ENCODE results near the gene FBXO48. TPM values are rescaled to one million over a fixed set of nuclear protein-coding genes. Genes with fewer than 3 reads are reported as not detected.

FBXO48 gene
- total RNA-seq, 4 donors from 2014 or later: 0.60 to 2.0 (median 1.2) TPM

DNA sequence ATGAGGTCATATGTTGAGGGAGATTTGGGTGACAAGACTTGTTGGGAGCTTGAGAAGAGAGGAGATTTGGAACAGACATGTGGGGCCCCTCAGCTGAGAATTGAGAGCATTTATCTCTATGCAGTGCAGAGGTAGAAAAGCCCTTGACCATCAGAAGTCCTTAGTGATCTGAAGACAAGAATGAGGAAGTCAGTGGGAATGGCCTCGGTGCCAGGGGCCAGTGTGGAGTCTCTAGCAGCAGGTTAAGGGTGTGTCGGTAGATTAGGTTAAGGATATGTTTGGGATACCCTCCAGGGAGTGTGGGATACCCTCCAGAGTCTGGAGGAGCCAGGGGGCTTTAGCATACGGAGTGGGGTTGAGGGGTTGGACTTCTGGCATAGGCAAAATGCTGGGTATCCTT lies 41.6 kb downstream of the FBXO48 start:
- Histone ChIP-seq H3K27ac (no peak overlapping the region), H3K4me1 (peaks cover 0 to 19% (median 13%) of the 10 kb centered on the region in 4 donors), H3K27me3 (no peaks in the 10 kb centered on the region), H3K9me3 (no peaks in the 10 kb centered on the region), H3K36me3 (no peaks in the 10 kb centered on the region), H3K4me3 (no peak overlapping the region)
- 78 to 80% methylated on average over 3 of the region's 3 CpGs for WGBS, 2 donors
- no peak for DNase-seq (ENCODE audit: low spot score in 2 of 2)
- TF ChIP-seq, protein P1, sequence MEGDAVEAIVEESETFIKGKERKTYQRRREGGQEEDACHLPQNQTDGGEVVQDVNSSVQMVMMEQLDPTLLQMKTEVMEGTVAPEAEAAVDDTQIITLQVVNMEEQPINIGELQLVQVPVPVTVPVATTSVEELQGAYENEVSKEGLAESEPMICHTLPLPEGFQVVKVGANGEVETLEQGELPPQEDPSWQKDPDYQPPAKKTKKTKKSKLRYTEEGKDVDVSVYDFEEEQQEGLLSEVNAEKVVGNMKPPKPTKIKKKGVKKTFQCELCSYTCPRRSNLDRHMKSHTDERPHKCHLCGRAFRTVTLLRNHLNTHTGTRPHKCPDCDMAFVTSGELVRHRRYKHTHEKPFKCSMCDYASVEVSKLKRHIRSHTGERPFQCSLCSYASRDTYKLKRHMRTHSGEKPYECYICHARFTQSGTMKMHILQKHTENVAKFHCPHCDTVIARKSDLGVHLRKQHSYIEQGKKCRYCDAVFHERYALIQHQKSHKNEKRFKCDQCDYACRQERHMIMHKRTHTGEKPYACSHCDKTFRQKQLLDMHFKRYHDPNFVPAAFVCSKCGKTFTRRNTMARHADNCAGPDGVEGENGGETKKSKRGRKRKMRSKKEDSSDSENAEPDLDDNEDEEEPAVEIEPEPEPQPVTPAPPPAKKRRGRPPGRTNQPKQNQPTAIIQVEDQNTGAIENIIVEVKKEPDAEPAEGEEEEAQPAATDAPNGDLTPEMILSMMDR (IDR thresholded peaks at IDR 0.05): no peak
- TF ChIP-seq EP300 (IDR thresholded peaks at IDR 0.05) (no peak), POLR2A (IDR thresholded peaks at IDR 0.05) (no peak)

DNA sequence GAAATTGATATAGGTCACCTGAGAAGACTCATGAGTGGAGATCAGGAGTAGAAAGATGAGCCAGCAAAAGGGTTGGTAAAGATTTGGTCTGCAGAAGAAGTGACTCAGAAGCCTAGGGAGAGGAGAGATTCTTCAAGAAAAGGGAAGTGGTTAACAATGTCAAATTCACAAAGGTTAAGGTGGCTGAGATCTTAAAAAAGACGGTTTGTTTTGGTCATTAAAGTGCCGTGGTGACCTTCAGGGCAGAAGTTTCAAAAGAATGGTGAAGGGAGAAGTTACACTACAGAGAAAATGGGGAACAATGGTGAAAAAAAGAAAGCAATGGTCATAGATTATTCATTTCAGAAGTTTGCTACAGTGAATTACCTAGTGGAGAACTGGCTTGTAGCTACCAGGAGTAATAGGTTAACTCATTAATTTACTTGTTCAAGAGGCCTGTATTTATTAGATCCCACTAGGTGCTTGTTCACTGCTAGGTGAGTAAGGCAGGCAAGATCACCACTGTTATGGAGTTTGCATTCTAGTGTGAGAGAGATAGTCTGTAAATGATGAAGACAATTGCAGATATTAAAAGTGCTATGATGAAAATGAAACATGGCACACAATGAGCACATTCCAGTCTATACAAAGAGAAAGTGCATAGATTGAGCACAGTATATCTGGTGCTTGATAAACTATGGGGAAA lies 43.0 kb downstream of the FBXO48 start:
- TF ChIP-seq EP300 (IDR thresholded peaks at IDR 0.05) (no peak), POLR2A (IDR thresholded peaks at IDR 0.05) (no peak)
- TF ChIP-seq, protein P1 (IDR thresholded peaks at IDR 0.05): no peak
- no peak overlapping the region for H3K4me3 ChIP-seq
- H3K4me1 ChIP-seq: peaks cover 0 to 19% (median 13%) of the 10 kb centered on the region in 4 donors
- WGBS, 2 donors: 47% methylated on average over 2 of the region's 2 CpGs
- no peak for DNase-seq (ENCODE audit: low spot score in 2 of 2)
- no peak overlapping the region for H3K27ac ChIP-seq
- no peaks in the 10 kb centered on the region for H3K27me3 ChIP-seq
- H3K9me3 ChIP-seq: no peaks in the 10 kb centered on the region
- no peaks in the 10 kb centered on the region for H3K36me3 ChIP-seq

DNA sequence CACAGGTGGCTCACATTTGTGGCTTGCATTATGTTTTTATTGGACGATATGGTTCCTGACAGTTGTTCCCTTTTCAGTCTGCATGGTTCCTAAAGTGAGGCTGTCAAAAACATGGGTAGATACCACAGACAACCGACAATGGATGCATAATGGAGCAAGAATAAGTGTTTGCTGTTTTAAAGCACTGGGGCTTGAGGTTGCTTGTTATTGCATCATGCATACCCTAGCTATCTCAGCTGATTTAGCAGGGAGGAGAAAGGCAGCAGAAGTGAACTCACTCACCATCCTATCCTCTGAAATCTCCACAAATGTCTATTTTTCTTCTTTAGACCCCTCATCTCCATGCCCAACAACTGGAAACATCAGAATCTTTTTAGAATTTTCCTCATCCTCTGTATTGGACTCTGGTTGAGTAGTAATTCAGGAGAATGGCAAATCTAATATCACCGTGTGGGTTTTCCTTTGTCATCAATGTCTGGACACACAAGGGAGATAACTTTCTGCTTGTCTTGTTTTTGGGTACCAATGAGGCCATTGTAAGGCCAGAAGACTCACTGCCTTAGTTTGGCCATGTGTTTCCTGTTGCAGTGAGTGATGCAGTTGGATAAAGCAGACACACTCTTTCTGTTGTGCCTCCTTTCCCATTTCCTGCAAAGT lies 46.7 kb downstream of the FBXO48 start:
- no peaks in the 10 kb centered on the region for H3K9me3 ChIP-seq
- 65 to 68% methylated on average over 3 of the region's 3 CpGs for WGBS, 2 donors
- H3K4me1 ChIP-seq: no peaks in the 10 kb centered on the region
- H3K27me3 ChIP-seq: no peaks in the 10 kb centered on the region
- no peak for DNase-seq (ENCODE audit: low spot score in 2 of 2)
- TF ChIP-seq POLR2A (IDR thresholded peaks at IDR 0.05): no peak
- TF ChIP-seq, protein P1 (IDR thresholded peaks at IDR 0.05): no peak
- no peak overlapping the region for H3K27ac ChIP-seq
- H3K4me3 ChIP-seq: no peak overlapping the region
- H3K36me3 ChIP-seq: no peaks in the 10 kb centered on the region

DNA sequence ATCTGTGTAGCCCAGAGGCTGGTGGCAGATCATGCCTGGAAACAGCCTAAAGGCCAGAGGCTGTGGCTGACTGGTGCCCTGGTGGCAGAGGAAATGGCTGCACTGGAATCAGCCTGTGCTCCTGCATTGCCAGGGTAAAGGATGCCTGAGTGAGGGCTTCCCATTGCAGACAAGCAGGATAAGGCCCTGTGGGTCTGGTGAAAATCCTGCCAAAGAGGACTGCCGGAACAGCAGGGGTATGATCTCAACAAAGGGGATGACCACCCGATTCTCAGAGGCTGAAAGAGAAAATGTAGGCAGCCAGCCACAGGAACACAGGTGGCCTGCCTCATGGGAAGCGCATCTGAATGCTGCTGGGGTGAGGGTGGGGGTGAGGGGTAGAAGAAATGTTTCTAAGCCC lies 48.2 kb downstream of the FBXO48 start:
- Histone ChIP-seq H3K9me3 (no peaks in the 10 kb centered on the region), H3K27ac (no peak overlapping the region), H3K4me3 (no peak overlapping the region), H3K27me3 (no peaks in the 10 kb centered on the region), H3K4me1 (no peaks in the 10 kb centered on the region), H3K36me3 (no peaks in the 10 kb centered on the region)
- TF ChIP-seq EP300 (IDR thresholded peaks at IDR 0.05): no peak
- TF ChIP-seq, protein P1 (IDR thresholded peaks at IDR 0.05): no peak
- TF ChIP-seq POLR2A (IDR thresholded peaks at IDR 0.05): no peak
- no peak for DNase-seq (ENCODE audit: low spot score in 2 of 2)
- WGBS, 2 donors: 73 to 75% methylated on average over 3 of the region's 3 CpGs

DNA sequence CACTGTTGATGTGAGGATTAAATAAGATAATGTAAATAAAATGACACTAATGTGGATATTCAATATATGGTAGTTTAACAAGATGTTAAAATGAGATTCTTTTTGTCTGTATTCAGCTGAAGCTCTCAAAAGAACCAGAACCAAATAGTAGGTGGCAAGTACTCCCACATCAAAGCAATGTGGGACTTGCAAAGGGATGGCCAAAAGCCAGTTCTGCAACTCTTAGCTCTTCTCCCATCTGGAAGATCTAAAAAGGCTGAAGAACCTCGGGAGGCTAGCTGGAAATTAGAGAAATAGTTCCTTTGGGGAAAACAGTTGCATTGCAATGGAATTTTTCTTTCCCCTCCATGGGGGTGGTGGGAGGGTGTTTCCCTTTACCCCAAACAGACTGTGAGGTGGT lies 48.7 kb downstream of the FBXO48 start:
- H3K4me1 ChIP-seq: no peaks in the 10 kb centered on the region
- TF ChIP-seq EP300 (IDR thresholded peaks at IDR 0.05): no peak
- TF ChIP-seq, protein P1 (IDR thresholded peaks at IDR 0.05): no peak
- no peak for TF ChIP-seq POLR2A (IDR thresholded peaks at IDR 0.05)
- H3K36me3 ChIP-seq: no peaks in the 10 kb centered on the region
- no peak overlapping the region for H3K27ac ChIP-seq
- WGBS, 2 donors: 47 to 53% methylated on average over 1 of the region's 1 CpG
- no peak for DNase-seq (ENCODE audit: low spot score in 2 of 2)
- no peaks in the 10 kb centered on the region for H3K27me3 ChIP-seq
- no peak overlapping the region for H3K4me3 ChIP-seq
- no peaks in the 10 kb centered on the region for H3K9me3 ChIP-seq
